SHP77 (cell line): ENCODE data around the gene EMB.
"Not testable (repeated sequence)": the region's sequence is repeated elsewhere in the genome, so short reads cannot be mapped to it uniquely, and the experiment has no call there.

Experiments used
- DNase-seq, 2 experiments: peaks; one replicate each; lab custom pipeline; 2025; lab: John Stamatoyannopoulos, UW

The EMB gene

GRCh38 chr5:50421184-50421950 is 19.7 kb downstream of the EMB start:
- not testable (repeated sequence) for DNase-seq

GRCh38 chr5:50420343-50420935 is 20.6 kb downstream of the EMB start:
- no peak for DNase-seq

- DNase-seq, result not testable (repeated sequence)
Observed at GRCh38 chr5:50419656-50420055, 21.4 kb downstream of the EMB start.

- not testable (repeated sequence) for DNase-seq
Observed at GRCh38 chr5:50416637-50417036, 24.5 kb downstream of the EMB start.

GRCh38 chr5:50415912-50416311 is 25.2 kb downstream of the EMB start:
- DNase-seq, result no peak

- DNase-seq, result not testable (repeated sequence)
Observed at GRCh38 chr5:50410932-50411331, 30.2 kb downstream of the EMB start.

- DNase-seq, result no peak
Observed at GRCh38 chr5:50406877-50407276, 34.2 kb downstream of the EMB start.

- no peak for DNase-seq
Observed at GRCh38 chr5:50401336-50401735, 39.8 kb downstream of the EMB start.

- DNase-seq, result not testable (repeated sequence)
Observed at GRCh38 chr5:50393925-50394609, 47.0 kb downstream of the EMB start.

GRCh38 chr5:50392289-50392688 is 48.8 kb downstream of the EMB start:
- not testable (repeated sequence) for DNase-seq

GRCh38 chr5:50384381-50384780 is 56.7 kb downstream of the EMB start:
- DNase-seq, result not testable (repeated sequence)

- not testable (repeated sequence) for DNase-seq
Observed at GRCh38 chr5:50376696-50377095, 64.4 kb downstream of the EMB start.

- DNase-seq, result not testable (repeated sequence)
Observed at GRCh38 chr5:50369287-50370033, 71.6 kb downstream of the EMB start.

GRCh38 chr5:50365426-50366251 is 75.4 kb downstream of the EMB start:
- DNase-seq, result no peak

- not testable (repeated sequence) for DNase-seq
Observed at GRCh38 chr5:50364535-50365309, 76.4 kb downstream of the EMB start.

- DNase-seq, result no peak
Observed at GRCh38 chr5:50359187-50359586, 81.9 kb downstream of the EMB start.

- DNase-seq, result no peak
Observed at GRCh38 chr5:50352382-50352781, 88.7 kb downstream of the EMB start.
